Progenitor cell of endocrine pancreas (in vitro differentiated cells): ENCODE data around the gene MYO7A. TPM values are rescaled to one million over a fixed set of nuclear protein-coding genes. Genes with fewer than 3 reads are reported as not detected.

Source experiments
- DNase-seq: peaks from one replicate; pipeline ENCODE4 v3.0.0; 2021; ENCODE audit warnings: low spot score; ENCODE audit not compliant: unreplicated experiment
- H3K27ac Mint-ChIP-seq: 2 replicates; pipeline ENCODE4 v1.8.0; 2021; ENCODE audit warnings: mild to moderate bottlenecking, moderate library complexity, mixed read lengths
- H3K27me3 Mint-ChIP-seq: 2 replicates; pipeline ENCODE4 v1.8.0; 2021; ENCODE audit warnings: mixed read lengths
- H3K36me3 Mint-ChIP-seq: 2 replicates; pipeline ENCODE4 v1.8.0; 2022; ENCODE audit warnings: mixed read lengths; ENCODE audit not compliant: insufficient read depth
- H3K4me1 Mint-ChIP-seq: 2 replicates; pipeline ENCODE4 v1.8.0; 2021; ENCODE audit warnings: low read depth, mixed read lengths
- H3K4me3 Mint-ChIP-seq: 2 replicates; pipeline ENCODE4 v1.8.0; 2021; ENCODE audit warnings: low read depth, mild to moderate bottlenecking, moderate library complexity, mixed read lengths
- H3K9me3 Mint-ChIP-seq: 2 replicates; pipeline ENCODE4 v1.8.0; 2021; ENCODE audit warnings: low read depth, mixed read lengths
- total RNA-seq: library from RNA; stranded (reverse); gene quantifications from 2 replicates; pipeline ENCODE4 v1.2.1, GENCODE V29; 2021
- TF ChIP-seq, protein P1 (sequence below): fragments of 200-600 bp; sonication (generic); IDR thresholded peaks from one replicate; pipeline ENCODE4 v1.5.0; 2021; ENCODE audit warnings: antibody characterized with exemption, mild to moderate bottlenecking; ENCODE audit not compliant: unreplicated experiment

Gene MYO7A
- total RNA-seq, 1 donor from 2014 or later = 5.7 TPM

DNA sequence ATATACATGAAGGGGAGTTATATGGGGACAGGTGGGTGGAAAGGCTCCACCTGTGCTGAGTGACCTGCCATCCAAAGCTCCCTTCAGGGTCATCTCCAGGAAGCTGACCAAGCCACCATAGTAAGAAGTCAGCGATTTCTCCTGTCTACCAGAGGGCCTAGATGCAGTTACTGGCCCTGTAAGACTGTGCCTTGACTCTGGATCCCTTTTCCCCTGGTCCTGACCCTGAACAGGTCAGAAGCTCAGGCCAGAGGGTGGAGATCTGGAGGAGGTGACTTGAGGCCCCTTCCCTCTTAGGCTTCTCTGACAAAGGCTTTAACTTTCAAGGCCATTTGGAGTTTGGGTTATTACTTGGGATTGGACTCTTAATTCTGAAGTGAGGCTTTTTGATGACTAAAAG lies 103.8 kb downstream of the MYO7A start:
- Mint-ChIP-seq H3K9me3 (no peaks in the 10 kb centered on the region), H3K4me1 (peaks cover 15% of the 10 kb centered on the region), H3K27me3 (no peaks in the 10 kb centered on the region), H3K4me3 (no peak overlapping the region), H3K27ac (no peak overlapping the region), H3K36me3 (no peaks in the 10 kb centered on the region)
- DNase-seq = no peak
- TF ChIP-seq, protein P1, sequence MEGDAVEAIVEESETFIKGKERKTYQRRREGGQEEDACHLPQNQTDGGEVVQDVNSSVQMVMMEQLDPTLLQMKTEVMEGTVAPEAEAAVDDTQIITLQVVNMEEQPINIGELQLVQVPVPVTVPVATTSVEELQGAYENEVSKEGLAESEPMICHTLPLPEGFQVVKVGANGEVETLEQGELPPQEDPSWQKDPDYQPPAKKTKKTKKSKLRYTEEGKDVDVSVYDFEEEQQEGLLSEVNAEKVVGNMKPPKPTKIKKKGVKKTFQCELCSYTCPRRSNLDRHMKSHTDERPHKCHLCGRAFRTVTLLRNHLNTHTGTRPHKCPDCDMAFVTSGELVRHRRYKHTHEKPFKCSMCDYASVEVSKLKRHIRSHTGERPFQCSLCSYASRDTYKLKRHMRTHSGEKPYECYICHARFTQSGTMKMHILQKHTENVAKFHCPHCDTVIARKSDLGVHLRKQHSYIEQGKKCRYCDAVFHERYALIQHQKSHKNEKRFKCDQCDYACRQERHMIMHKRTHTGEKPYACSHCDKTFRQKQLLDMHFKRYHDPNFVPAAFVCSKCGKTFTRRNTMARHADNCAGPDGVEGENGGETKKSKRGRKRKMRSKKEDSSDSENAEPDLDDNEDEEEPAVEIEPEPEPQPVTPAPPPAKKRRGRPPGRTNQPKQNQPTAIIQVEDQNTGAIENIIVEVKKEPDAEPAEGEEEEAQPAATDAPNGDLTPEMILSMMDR = no peak

DNA sequence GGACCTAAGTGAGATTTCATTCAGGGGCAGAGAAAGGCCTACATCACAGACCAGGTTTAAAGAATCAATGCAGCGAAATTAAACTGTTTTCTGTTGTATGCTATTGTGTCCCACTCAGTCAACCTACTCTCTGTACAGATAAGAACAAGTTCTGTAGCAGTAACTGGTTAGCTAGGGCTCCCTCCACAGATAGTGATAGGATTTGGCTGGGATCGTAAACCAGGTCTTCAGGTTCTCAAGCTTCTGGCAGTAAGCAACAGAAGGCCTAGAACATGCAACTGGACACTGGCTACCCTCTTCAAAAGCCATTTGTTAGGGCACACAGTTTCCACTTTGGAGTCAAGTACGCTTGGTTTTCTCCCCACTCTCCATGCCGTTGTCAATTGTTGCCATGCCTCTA lies 104.2 kb downstream of the MYO7A start:
- H3K36me3 Mint-ChIP-seq = no peaks in the 10 kb centered on the region
- H3K9me3 Mint-ChIP-seq = no peaks in the 10 kb centered on the region
- H3K4me1 Mint-ChIP-seq = peaks cover 18% of the 10 kb centered on the region
- H3K27ac Mint-ChIP-seq = no peak overlapping the region
- DNase-seq = no peak
- no peak overlapping the region for H3K4me3 Mint-ChIP-seq
- no peaks in the 10 kb centered on the region for H3K27me3 Mint-ChIP-seq
- TF ChIP-seq, protein P1 = no peak

DNA sequence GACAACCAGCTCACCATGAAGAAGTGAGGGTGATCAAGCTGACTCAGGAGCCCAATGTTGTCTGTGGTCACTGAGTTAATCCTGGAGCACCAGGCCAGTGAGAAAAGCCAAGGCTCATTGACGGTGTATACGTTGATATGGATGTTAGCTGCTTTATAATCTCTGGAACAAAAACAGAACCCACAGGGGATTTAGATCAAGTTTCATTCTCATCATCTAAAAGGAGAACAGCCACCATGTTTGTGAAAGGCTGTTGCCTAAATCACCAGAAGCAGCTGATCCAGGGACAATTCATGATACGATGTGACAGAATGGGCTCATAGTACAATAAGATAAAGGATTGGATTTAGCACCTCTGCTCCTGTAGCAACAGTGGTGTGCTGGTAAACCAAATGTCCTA lies 105.0 kb downstream of the MYO7A start:
- no peak overlapping the region for H3K27ac Mint-ChIP-seq
- DNase-seq = no peak
- no peaks in the 10 kb centered on the region for H3K27me3 Mint-ChIP-seq
- peaks cover 20% of the 10 kb centered on the region for H3K4me1 Mint-ChIP-seq
- TF ChIP-seq, protein P1 = no peak
- H3K9me3 Mint-ChIP-seq = no peaks in the 10 kb centered on the region
- H3K4me3 Mint-ChIP-seq = no peak overlapping the region
- no peaks in the 10 kb centered on the region for H3K36me3 Mint-ChIP-seq

DNA sequence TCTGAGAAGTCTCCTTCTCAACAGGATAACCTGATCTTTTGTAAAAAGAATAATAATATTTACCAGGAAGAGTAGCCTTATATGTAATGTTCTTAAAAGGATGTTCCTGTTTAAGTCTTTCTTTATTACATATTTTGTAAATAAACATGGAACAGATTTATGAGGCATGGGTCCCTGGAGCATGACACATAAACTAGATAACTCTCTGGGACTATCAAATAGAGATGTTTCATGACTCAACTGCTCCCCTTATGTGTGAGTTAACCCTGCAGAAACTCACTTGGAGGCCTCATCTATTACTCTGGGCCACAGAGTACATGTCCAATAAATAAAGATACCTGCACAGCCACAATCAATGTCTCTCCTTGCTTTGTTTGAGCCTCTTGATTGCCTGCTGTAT lies 108.9 kb downstream of the MYO7A start:
- no peak overlapping the region for H3K4me3 Mint-ChIP-seq
- no peaks in the 10 kb centered on the region for H3K36me3 Mint-ChIP-seq
- peaks cover 9% of the 10 kb centered on the region for H3K9me3 Mint-ChIP-seq
- TF ChIP-seq, protein P1 = no peak
- no peak for DNase-seq
- peaks cover 8% of the 10 kb centered on the region for H3K4me1 Mint-ChIP-seq
- no peak overlapping the region for H3K27ac Mint-ChIP-seq
- no peaks in the 10 kb centered on the region for H3K27me3 Mint-ChIP-seq

DNA sequence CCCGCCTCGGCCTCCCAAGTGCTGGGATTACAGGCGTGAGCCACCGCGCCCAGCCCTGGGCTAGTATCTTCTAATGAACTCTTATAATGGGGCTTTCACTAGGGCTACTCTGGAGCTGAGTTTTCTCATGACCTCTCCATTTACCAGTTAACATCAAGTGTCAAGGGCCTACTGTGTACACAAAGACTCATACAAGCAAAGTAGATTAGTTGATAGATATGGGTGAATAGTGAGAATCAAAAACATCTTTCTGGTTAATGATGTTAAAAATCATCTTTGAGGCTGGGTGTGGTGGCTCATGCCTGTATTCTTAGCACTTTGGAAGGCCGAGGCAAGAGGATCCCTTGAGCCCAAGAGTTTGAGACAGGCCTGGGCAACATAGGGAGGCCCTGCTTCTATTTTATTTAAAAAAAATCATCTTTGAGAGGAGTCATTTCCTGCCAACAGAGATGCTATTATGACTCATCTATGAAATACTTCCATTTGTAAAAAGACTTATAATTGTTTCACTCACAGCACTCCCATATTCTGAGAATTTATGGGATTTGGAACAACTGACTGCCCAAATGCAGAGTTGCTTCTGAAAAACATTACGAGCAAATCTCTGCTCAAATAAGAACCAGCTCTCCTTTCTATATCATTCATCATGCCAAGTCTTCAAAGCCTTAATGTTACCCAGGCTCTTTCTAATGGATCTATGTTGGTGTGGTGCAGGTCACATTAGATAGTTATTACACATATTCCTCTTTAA lies 116.4 kb downstream of the MYO7A start:
- H3K9me3 Mint-ChIP-seq = peaks cover 9% of the 10 kb centered on the region
- TF ChIP-seq, protein P1 = no peak
- H3K36me3 Mint-ChIP-seq = no peaks in the 10 kb centered on the region
- H3K27me3 Mint-ChIP-seq = no peaks in the 10 kb centered on the region
- H3K4me3 Mint-ChIP-seq = no peak overlapping the region
- no peak for DNase-seq
- H3K4me1 Mint-ChIP-seq = peaks cover 11% of the 10 kb centered on the region
- H3K27ac Mint-ChIP-seq = no peak overlapping the region
